ENCODE measurements around the gene FOXP1.

Gene FOXP1

GRCh38 chr3:71551311-71551919 is 32.1 kb downstream of the FOXP1 start:
- no peaks in the 10 kb centered on the region for H3K27me3 Mint-ChIP-seq (ENCODE audit: low read depth)
- TF ChIP-seq CTCF (IDR thresholded peaks at IDR 0.05; ENCODE audit: unreplicated experiment in 3 of 3): no peak
- H3K36me3 Mint-ChIP-seq (ENCODE audit: low read depth): peaks cover 4% of the 10 kb centered on the region
- no peaks in the 10 kb centered on the region for H3K4me1 Mint-ChIP-seq
- no peaks in the 10 kb centered on the region for H3K9me3 Mint-ChIP-seq
- H3K27ac Mint-ChIP-seq: no peak overlapping the region
- no peak overlapping the region for H3K4me3 Mint-ChIP-seq

GRCh38 chr3:71549951-71550350 is 33.6 kb downstream of the FOXP1 start:
- Mint-ChIP-seq H3K4me3 (no peak overlapping the region), H3K4me1 (no peaks in the 10 kb centered on the region), H3K27ac (peak overlapping the region in 2 of 3 experiments; percentile 25 to 74), H3K36me3 (ENCODE audit: low read depth) (no peaks in the 10 kb centered on the region), H3K9me3 (no peaks in the 10 kb centered on the region), H3K27me3 (ENCODE audit: low read depth) (no peaks in the 10 kb centered on the region)
- TF ChIP-seq CTCF (IDR thresholded peaks at IDR 0.05; ENCODE audit: unreplicated experiment in 3 of 3): no peak

- no peak for TF ChIP-seq CTCF (IDR thresholded peaks at IDR 0.05; ENCODE audit: unreplicated experiment in 3 of 3)
- no peaks in the 10 kb centered on the region for H3K36me3 Mint-ChIP-seq (ENCODE audit: low read depth)
- H3K27ac Mint-ChIP-seq: peak overlapping the region in 2 of 3 experiments; percentile 38 to 72
- no peaks in the 10 kb centered on the region for H3K9me3 Mint-ChIP-seq
- no peaks in the 10 kb centered on the region for H3K4me1 Mint-ChIP-seq
- no peaks in the 10 kb centered on the region for H3K27me3 Mint-ChIP-seq (ENCODE audit: low read depth)
- peak overlapping the region in 1 of 3 experiments; percentile 27 for H3K4me3 Mint-ChIP-seq
Measured at GRCh38 chr3:71548705-71549384, 34.7 kb downstream of the FOXP1 start.

GRCh38 chr3:71547249-71548198 is 36.0 kb downstream of the FOXP1 start:
- H3K27ac Mint-ChIP-seq: peak overlapping the region in 2 of 3 experiments; percentile 57 to 72
- H3K36me3 Mint-ChIP-seq (ENCODE audit: low read depth): no peaks in the 10 kb centered on the region
- H3K4me1 Mint-ChIP-seq: peaks cover 5% of the 10 kb centered on the region
- H3K9me3 Mint-ChIP-seq: no peaks in the 10 kb centered on the region
- H3K4me3 Mint-ChIP-seq: no peak overlapping the region
- TF ChIP-seq CTCF (IDR thresholded peaks at IDR 0.05; ENCODE audit: unreplicated experiment in 3 of 3): no peak
- H3K27me3 Mint-ChIP-seq (ENCODE audit: low read depth): no peaks in the 10 kb centered on the region

GRCh38 chr3:71546821-71547220 is 36.7 kb downstream of the FOXP1 start:
- Mint-ChIP-seq H3K9me3 (no peaks in the 10 kb centered on the region), H3K27ac (peak overlapping the region in 2 of 3 experiments; percentile 51 to 59), H3K27me3 (ENCODE audit: low read depth) (no peaks in the 10 kb centered on the region), H3K4me3 (no peak overlapping the region), H3K4me1 (peaks cover 12% of the 10 kb centered on the region), H3K36me3 (ENCODE audit: low read depth) (no peaks in the 10 kb centered on the region)
- TF ChIP-seq CTCF (IDR thresholded peaks at IDR 0.05; ENCODE audit: unreplicated experiment in 3 of 3): no peak
